ENCODE data around the gene C22orf15.

C22orf15 gene

GRCh38 chr22:23787600-23787896 is 24.8 kb downstream of the C22orf15 start:
- no peak for DNase-seq (ENCODE audit: low spot score)

DNA sequence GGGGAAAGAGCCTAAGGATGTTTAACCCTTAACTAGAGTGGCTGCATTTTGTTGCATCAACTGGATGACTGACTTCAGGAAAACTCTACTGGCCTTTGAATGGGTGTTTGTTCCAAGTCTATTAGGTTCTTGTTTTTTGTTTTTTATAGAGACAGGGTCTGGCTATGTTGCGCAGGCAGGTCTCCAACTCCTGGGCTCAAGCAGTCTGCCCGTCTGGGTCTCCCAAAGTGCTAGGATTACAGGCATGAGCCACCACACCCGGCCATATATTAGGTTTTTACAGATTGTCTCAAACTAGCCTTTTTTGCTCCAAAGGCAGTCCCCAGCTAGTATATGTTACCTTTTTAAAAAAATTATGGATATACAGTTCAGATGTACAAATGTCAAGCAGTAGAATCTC is 25.1 kb downstream of the C22orf15 start:
- DNase-seq (ENCODE audit: low spot score): no peak

DNA sequence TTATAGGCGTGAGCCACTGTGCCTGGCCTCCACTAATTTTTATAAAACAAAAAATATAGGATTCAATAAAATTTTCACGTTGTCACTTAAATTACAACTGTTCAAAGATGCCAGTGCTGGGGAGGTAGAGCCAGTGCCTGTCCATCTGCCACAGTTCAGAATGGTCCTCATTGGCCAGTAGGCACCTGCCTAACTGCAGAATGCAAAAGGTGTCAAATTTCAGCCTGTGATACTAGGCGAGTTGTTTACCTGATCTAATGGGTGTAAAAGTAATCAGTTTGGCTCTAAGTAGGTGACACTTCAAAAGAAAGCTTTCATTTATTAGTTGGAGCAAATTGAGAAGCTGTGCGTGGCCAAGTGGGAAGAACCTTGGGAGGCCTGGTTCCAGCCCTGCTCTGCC is 26.3 kb downstream of the C22orf15 start:
- DNase-seq (ENCODE audit: low spot score): no peak

- no peak for DNase-seq (ENCODE audit: low spot score)
Observed at GRCh38 chr22:23789638-23790037, 26.8 kb downstream of the C22orf15 start.

- no peak for DNase-seq (ENCODE audit: low spot score)
Observed at GRCh38 chr22:23790819-23791737, 28.3 kb downstream of the C22orf15 start.

GRCh38 chr22:23791738-23792645 is 29.2 kb downstream of the C22orf15 start:
- no peak for DNase-seq (ENCODE audit: low spot score)

- no peak for DNase-seq (ENCODE audit: low spot score)
Observed at GRCh38 chr22:23793326-23793725, 30.5 kb downstream of the C22orf15 start.

DNA sequence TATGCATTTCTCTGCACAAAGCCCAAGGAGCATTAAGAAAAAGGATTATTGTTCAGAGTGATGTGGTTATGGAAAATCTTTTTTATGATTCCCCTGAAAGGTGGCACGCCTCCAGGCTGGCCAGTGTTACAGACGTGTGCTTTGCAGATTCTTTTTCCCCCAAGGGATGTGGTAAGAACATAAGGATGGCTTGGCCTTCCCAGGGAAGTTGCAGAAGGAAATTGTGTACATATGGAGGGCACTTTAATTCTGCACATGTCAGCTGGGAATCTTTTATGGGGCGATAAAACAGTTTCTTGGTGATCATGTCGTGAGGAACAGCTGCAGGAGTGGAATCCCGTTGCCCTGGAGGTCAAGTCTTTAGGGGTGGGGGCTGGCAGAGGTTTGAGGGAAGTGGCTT is 33.7 kb downstream of the C22orf15 start:
- no peak for DNase-seq (ENCODE audit: low spot score)

GRCh38 chr22:23800297-23801237 is 37.8 kb downstream of the C22orf15 start:
- no peak for DNase-seq (ENCODE audit: low spot score)

GRCh38 chr22:23801238-23801821 is 38.5 kb downstream of the C22orf15 start:
- DNase-seq (ENCODE audit: low spot score): no peak

- no peak for DNase-seq (ENCODE audit: low spot score)
Observed at GRCh38 chr22:23801886-23802377, 39.1 kb downstream of the C22orf15 start.

- DNase-seq (ENCODE audit: low spot score): no peak
Observed at GRCh38 chr22:23803001-23803819, 40.4 kb downstream of the C22orf15 start.

- no peak for DNase-seq (ENCODE audit: low spot score)
Observed at GRCh38 chr22:23804781-23805291, 42.0 kb downstream of the C22orf15 start.

- no peak for DNase-seq (ENCODE audit: low spot score)
Observed at GRCh38 chr22:23806837-23807236, 44.0 kb downstream of the C22orf15 start.

GRCh38 chr22:23812378-23812777 is 49.6 kb downstream of the C22orf15 start:
- no peak for DNase-seq (ENCODE audit: low spot score)

Measured in HuH-7 (cell line).